HPDE6-E6E7 (cell line): ENCODE measurements around the gene UBAP2L.

ENCODE experiments used
- DNase-seq: peaks from one replicate; pipeline ENCODE4 v3.0.0; 2011; ENCODE audit warnings: missing footprints; ENCODE audit errors: extremely low spot score

The UBAP2L gene, protein sequence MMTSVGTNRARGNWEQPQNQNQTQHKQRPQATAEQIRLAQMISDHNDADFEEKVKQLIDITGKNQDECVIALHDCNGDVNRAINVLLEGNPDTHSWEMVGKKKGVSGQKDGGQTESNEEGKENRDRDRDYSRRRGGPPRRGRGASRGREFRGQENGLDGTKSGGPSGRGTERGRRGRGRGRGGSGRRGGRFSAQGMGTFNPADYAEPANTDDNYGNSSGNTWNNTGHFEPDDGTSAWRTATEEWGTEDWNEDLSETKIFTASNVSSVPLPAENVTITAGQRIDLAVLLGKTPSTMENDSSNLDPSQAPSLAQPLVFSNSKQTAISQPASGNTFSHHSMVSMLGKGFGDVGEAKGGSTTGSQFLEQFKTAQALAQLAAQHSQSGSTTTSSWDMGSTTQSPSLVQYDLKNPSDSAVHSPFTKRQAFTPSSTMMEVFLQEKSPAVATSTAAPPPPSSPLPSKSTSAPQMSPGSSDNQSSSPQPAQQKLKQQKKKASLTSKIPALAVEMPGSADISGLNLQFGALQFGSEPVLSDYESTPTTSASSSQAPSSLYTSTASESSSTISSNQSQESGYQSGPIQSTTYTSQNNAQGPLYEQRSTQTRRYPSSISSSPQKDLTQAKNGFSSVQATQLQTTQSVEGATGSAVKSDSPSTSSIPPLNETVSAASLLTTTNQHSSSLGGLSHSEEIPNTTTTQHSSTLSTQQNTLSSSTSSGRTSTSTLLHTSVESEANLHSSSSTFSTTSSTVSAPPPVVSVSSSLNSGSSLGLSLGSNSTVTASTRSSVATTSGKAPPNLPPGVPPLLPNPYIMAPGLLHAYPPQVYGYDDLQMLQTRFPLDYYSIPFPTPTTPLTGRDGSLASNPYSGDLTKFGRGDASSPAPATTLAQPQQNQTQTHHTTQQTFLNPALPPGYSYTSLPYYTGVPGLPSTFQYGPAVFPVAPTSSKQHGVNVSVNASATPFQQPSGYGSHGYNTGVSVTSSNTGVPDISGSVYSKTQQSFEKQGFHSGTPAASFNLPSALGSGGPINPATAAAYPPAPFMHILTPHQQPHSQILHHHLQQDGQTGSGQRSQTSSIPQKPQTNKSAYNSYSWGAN

DNA sequence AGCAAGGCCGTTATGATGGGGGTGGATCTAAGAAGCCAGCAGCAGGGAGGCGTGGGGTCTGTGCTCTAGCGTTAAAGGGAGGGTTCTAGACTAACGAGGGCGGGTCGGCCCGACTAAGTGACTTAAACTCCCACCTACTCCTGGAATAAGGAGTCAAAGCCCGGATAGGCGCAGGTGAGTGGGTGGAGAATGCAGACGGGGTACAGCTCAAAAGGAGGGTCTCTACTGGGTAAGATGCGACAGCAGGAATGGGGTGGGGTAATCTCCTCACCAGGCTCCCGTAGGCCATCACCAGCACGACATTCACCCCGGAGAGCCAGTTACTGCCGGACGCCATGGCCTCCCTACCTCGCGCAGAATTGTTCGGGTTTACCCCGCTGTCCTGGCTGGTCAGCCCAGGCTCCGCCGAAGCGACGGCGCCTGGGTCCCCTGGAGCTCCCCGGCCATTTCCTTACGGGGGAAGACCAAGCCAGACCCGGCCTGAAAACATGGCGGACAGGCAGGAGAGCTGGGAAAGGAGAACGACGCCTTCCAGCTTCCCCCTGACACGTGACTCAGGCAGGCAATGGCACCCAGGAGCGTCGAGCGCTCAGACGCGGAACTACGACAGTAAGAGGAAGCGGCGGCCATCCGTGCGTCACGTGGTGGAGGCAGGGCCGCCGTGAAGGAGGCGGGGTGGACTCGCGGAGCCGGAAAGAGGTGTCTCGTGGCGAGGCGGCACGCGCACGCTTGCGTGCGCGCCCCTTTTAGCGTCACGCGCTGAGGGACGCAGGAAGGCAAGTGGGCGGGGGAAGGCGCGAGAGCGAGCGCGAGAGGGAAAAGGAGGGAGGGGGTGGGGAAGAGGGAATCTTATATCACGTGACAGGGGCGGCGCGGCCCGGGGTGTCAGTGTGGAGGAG lies at the start of gene UBAP2L:
UBAP2L (plus strand) TSS at position 885 of the 899 bp plus-strand sequence. CDS start 4,169 bp downstream, outside the sequence.
- peak; percentile 96 for DNase-seq

DNA sequence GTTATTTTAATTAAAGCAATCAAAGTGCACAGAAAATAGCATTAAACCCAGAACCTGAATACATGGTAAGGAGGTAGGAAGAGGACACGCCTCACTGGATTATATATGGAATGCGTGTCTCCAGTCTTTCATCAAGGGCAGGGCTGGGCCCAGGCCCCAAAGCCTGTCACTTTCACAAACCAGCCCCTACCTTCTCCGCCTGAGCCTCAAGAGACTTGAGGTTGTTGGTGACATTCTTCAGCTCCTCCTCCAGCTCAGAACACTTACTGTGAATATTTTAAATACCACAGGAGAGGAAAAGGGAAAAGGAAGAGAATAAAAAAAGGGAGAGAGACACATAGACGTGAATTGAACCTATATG lies 49.6 kb upstream of the UBAP2L start:
- no peak for DNase-seq

DNA sequence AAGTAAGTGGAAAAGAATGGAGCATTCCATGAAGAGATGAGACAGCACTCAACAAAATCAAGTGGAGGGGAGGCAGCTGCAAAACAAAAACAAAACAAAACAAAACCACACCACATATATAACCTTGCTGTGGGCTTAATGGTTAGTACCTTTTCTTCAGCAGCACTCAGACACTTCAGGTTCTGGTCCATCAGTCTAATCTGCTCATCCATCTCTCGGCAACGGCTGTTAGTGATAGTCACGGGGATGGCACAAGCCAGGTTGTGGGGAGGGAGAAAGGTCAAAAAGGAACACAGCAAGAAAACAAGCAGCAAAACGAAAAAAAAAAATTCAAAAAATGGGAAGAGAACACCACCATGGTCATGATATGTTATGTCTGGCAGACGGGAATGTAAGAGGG lies 48.9 kb upstream of the UBAP2L start:
- DNase-seq, result no peak

DNA sequence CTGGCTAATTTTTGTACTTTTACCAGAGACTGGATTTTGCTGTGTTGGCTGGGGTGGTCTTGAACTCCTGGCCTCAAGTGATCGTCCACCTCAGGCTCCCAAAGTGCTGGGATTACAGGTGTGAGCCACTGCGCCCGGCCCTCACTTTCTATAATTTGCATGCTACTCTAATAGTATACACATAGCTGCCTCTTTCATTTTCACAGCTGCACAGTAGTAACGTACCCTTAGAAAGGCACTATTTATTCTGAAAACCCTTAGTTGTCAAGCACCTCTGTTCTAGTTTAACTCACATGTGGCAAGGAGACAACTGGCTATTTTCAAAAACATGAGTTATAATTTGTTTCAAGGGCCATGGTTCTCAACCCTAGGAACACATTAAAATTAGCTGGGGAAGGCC lies 46.1 kb upstream of the UBAP2L start:
- no peak for DNase-seq

DNA sequence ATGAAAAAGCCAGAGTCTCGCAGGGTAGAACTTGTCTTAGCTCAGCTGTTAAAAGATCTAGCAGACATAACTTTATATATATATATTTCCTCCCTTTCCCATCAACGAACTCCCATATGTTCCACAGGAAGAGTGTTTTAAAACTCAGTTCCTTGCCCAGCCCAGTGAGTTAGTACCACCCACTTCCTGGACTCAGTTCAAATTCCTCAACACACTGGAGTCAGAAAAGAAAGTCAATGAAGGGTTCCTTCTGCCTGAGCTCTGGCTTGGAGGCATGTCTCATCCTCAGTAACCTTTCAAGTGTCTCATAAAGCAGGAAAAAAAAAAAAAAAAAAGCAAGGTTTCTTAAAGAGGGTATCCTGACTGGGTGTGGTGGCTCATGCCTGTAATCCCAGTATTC lies 44.4 kb upstream of the UBAP2L start:
- no peak for DNase-seq

DNA sequence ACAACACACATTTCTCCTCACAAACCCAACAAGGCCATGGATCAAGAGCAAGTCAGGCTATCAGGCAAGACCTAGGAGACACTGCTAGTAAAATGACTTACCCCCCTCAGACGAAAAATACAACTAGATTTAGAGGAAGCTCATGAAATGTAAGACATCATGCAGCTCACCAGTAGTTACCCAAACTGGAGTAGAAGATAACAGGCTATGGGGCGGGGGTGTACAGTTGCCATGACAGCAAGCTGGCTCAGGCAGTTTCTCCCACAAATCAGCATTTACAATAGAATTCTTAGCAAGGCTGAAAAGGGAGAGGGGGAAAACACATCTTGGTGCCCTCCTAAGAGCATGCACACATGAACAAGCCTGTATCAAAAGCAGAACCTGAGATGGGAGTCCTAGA lies 42.7 kb upstream of the UBAP2L start:
- no peak for DNase-seq

DNA sequence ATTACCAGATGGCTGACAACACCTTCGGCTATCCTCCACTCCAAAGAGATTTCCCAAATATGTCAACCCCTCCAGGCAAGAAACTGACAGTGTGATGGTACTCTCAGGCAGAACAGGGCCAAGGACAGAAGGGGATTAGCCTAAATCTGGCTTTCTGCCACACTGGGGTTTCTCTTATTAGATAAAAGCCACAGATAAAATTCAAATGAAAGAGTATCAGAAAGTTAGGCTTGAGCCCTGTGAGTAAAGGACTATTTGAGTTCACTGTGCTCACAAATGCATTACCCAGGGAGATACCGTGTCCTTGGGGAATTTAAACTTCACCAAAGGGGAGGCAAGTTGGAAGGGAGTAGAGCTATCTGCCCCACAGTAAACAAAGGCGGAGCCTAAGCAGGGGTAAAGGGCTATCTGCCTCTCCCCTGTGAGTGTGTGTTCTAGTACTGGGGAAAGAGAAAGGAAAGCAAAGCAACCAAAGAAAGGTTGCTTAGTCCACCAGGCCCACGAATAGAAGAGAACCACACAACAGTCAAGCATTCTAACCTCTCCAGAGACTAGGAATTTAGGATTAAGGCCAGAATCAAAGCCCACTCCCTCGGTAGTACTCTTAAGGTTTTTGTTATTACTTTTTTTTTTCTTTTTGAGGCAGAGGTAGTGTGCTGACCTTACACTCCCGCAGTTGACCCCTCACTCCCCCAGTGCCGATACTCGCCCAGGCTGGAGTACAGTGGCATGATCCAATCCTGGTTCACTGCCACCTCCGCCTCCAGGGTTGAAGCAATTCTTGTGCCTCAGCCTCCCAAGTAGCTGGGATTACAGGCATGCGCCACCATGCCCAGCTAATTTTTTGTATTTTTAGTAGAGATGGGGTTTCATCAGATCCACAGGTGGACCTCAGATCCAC lies 41.6 kb upstream of the UBAP2L start:
- DNase-seq, result no peak

DNA sequence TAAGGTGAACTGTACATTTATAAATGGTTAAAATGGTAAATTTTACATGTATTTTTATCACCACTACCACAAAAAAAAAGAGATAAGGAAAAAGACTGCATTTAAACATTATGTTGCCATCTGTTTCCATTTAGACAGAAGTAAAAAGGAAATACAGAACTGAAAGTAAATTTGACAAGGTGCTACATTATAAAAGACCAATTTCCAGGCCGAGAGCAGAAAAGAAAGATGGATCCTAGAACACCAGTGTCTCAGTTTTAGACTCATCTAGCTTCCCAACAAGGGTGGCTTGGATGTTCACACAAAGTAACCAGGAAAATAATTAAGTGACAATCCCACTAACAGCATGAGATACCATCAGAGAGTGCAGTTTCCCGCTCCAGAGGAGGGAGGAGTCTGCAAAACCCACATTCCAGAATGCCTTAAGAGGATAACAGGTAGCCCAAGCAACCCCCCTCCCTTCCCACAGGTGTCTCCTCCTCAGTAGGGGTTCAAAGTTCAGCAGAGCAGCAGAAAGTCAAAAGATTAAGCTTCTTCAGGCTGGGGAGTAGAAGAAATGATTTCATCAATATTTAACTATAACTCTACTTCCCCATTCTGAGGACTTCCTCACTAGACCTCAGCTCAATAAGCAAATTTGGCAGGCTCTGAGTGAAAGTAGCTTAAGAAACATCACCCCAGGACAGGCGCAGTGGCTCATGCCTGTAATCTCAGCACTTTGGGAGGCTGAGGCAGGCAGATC lies 40.6 kb upstream of the UBAP2L start:
- no peak for DNase-seq

DNA sequence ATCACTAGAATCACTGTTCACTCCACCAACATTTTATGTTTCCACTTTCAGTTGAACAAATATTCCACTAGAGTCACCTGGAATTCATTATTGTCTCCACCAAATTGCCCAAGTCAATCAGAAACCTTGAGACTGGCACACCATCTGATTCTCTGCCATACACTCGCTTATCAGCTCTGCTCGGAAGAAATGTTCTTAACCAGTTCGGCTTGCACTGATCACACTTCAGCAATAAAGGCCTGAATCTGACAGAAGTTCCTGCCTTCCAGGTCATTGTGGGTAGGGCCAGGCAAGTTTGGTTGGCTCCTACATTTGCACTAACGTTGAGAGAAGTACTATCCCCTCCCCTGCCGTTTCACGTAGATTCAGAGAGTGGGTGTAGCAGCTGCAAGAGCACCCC lies 38.8 kb upstream of the UBAP2L start:
- no peak for DNase-seq

DNA sequence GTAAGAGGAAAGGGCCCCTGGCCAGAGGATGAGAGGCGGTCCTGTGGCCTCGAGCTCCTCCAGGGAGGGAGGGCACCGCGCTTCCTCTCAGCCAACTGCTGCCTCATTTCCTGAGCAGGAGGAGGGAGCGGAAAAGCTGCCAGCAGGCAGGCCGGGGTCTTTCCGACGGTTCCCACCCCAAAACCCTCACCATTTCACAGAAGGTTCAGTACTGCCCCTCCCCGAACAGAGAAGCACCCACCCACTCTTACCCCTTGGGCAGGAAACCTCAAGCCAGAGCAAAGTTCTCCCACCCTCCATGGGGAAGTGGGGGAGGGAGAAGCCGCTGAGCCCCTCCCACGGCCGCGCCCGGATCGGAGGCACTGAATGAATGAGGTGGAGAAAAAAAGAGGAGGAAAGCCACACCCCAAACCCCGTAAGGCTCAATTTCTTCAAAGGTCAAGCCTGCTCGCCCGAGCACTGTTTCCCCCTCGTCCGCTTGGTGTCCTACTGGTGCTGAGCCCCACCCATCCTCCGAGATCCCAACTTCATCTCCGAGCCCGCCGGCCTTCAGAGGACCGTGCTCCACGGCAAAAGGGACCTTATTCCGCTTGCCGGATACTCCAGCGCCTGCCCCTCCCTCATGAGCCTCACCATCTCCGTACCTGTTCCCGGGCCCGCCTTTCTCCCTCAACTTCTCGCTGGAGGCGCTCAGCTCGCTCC lies 38.3 kb upstream of the UBAP2L start:
- DNase-seq, result peak; percentile 61

DNA sequence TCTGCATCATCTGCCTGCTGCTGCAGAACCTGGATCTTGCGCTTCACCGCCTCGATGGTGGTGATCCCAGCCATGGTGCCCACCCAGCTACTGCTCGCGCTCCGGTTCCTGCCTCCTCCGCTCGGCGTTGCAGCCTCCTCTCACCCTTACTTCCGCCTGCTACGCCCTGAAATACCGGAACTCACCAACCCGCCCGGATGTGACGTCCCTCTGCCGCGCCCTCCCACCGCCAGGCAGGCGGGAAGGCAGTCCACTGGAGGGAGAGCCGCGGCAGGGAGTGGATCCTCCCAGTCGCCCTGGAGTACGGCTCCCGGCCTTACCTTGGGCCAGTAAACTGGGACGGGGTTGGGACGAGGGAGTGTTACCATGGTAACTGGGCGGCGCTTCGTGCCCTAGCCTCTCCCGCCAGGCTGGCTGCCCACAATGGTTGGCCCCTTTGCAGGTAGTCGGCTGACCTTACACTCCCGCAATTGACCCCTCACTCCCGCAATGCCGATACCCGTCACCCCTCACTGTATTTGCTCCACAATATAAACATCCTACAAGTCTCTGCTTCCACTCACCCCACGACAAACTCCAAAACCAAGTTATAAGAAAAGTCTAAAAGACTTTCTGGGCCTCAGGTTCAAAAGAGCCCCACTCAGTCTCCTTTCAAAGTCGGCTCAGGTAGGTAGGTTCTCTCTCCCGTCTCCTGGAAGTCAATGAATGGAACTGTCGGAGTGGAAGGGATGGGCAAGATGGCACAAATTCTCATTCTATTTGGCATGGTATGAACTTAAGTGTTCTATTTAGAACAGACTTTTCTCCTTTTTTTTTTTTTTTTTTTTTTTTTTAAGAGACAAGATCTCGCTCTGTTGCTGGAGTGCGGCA lies 37.5 kb upstream of the UBAP2L start:
- peak; percentile 98 for DNase-seq

DNA sequence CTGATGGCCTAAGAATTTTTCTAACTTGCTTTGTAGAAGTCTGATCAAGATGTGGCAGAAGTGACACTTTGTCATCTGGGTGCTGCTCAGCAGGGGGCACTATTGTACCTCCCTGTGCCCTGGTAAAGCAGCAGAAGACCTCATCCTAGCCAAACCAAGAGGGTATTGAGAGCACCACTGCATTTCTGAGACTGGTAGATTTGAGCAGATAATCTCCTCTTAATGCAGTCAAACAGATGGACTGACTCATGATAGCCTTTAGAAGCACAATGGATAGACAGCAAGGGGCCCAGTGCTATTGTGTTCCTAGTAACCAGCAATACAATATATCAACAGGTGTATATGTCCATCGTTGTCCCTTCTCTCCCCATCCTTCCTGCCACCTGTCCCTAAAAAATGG lies 34.6 kb upstream of the UBAP2L start:
- DNase-seq, result peak; percentile 46

DNA sequence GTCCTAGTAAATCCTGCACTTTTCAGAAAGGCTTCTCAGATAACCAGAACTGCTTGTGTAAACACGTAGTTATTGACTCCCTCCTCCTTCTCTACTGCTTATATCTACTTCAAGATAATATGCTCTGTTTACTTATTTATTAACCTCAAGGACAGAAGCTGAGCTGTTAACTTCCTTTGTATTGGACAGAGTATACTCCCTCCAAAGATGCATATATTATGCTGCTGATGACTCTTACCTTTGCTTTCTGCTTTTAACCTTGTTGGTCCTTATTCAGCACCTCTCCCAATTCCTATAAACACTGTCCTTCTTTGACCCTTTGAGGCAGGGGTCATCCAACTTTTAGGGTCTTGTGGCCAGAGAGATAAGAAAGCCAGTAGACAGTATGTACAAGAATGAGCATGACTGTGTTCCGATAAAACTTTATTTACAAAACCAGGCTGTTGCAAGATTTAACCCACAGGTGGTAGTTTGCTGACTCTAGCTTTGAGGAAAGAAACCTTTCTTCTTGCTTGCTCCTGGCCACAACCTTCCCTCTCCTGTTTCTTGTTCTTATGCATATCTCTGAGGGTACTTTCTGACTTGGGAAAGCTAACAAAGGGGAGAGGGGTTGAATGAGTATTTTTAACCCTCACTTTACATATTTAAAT lies 33.8 kb upstream of the UBAP2L start:
- no peak for DNase-seq

DNA sequence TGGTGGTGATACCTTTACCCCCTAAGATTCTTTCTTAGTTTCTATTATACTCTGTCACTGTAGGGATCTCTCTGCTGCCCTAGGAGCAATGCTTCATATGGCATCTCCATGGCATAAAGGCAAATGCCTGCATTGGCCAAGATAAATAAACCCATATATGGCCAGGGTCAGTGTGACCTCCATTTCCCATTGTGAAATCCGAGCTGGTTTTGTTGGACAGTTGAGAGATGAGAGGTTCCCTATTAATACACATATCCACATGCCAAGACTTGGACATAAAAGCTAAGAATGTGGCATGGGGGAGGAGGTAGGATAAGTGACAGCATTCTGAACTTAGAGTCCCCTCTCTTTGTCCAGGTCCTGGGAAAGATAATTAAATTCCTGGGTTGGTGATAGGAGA lies 30.2 kb upstream of the UBAP2L start:
- no peak for DNase-seq

DNA sequence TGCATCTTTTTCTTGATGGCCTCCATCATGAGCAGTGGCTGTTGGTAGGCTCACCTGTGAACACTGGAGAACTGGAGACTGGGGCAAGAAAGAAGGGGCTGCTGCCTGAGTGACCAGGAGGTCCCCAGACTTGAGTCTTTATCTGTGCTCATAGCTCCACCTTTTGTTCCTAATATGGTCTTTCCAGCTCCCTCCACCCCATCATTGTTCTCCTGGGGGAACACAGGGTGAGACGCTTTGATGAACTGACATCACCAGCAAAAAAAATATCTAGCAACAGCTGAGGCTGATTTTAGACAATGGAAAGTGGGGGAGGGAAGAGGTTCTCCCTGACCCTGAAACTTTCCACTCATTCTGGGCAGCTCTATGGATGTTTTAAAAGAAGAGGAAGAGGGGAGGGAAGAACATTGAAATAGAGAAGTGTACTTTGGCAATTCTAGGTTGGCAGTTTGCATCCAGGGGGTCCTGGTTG lies 28.7 kb upstream of the UBAP2L start, which contains the start of gene TPM3:
TPM3 (minus strand) TSS at position 111 of the 472 bp plus-strand sequence; CDS start at position 29, 82 bp downstream.
- DNase-seq, result no peak

DNA sequence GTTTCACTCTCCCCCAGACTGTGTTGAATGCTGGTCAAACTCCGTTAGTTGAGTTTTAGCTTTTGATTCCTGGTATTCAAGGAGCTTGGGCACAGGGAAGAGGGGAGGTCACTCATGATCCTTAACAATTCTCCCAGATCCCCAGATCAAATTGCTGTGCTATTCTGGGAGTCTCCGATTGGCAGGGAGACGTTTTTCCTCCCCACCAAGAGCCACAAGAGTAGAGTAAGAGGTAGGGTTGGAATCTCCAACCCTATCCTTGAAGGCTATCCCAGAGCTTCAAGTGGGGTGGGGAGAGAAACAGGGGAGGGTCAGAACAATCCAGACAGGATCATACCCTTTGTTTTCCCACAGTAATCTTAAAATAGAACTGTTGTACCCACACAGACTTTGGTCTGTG lies 28.3 kb upstream of the UBAP2L start:
- no peak for DNase-seq

DNA sequence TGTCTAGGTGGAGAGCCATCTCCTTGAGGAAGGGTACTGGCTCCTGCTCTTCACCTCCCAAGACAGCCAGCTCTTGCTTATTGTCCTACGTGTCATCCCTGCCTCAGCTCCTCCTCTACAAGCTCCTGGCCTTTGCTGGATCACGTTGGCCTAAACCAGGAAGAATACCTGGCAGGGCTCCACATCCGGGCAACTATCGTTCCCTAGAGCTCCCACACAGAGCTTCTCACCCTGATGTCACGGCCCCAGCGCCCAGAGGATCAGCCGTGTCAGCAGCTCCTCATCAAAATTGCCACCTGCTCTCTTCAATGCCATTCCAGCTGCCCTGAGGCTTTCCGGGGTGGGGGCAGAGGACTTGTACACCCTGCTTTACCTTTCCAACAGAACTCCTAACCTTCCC lies 26.9 kb upstream of the UBAP2L start:
- no peak for DNase-seq
